Panc1 (cell line): Measurements from ENCODE around the gene CYP27C1.

Source experiments
- CTCF ChIP-seq: fragments of 450-650 bp; IDR thresholded peaks from 2 replicates; pipeline ENCODE4 v1.5.1; 2017; ENCODE audit warnings: mild to moderate bottlenecking
- POLR2AphosphoS5 ChIP-seq: IDR thresholded peaks from 2 replicates; pipeline ENCODE4 v1.6.1; 2012; ENCODE audit warnings: mild to moderate bottlenecking, low read depth, low read length, moderate library complexity
- REST ChIP-seq, 2 experiments: IDR thresholded peaks; 2 replicates each; pipeline ENCODE4 v1.6.1; 2011 to 2012; ENCODE audit warnings: low read depth in 2 of 2, control low read depth in 1 of 2, low read length in 1 of 2, mild to moderate bottlenecking in 1 of 2, moderate library complexity in 1 of 2; ENCODE audit not compliant: insufficient read depth in 1 of 2
- TCF7L2 ChIP-seq: IDR thresholded peaks from 2 replicates; pipeline ENCODE4 v1.6.1; 2011; ENCODE audit warnings: mild to moderate bottlenecking, low read depth, low read length, inconsistent platforms

- TF ChIP-seq CTCF: no peak
- no peak for TF ChIP-seq REST (IDR thresholded peaks at IDR 0.05; ENCODE audit: insufficient read depth in 1 of 2, low read depth in 2 of 2, low read length in 1 of 2)
- no peak for TF ChIP-seq POLR2AphosphoS5
- no peak for TF ChIP-seq TCF7L2
Observed at GRCh38 chr2:127165539-127165935, 54.6 kb downstream of the CYP27C1 start.
